K562 (cell line): ENCODE results near the gene CDH1. TPM values are rescaled to one million over a fixed set of nuclear protein-coding genes. Genes with fewer than 3 reads are reported as not detected.

Experiments
- CHD7 ChIP-seq: fragments of 200-600 bp; sonication (generic); IDR thresholded peaks from one replicate; pipeline ENCODE4 v1.6.1; 2012; ENCODE audit warnings: mild to moderate bottlenecking, low read depth, low read length, inconsistent platforms
- CTCFL ChIP-seq: IDR thresholded peaks from 2 replicates; pipeline ENCODE4 v1.6.1; 2011; ENCODE audit warnings: borderline replicate concordance, low read depth, mild to moderate bottlenecking, moderate library complexity, low read length; ENCODE audit not compliant: insufficient read depth, poor library complexity, severe bottlenecking
- DMBX1 ChIP-seq: fragments of 250-450 bp; sonication (Bioruptor Pico); IDR thresholded peaks from 2 replicates; pipeline ENCODE4 v1.8.0; 2022; ENCODE audit warnings: inconsistent platforms, mild to moderate bottlenecking, moderate library complexity, borderline replicate concordance
- HDAC8 ChIP-seq: fragments of 450-650 bp; IDR thresholded peaks from 2 replicates; pipeline ENCODE4 v1.6.1; 2016; ENCODE audit warnings: mild to moderate bottlenecking, missing genetic modification characterization, moderate library complexity, missing compliant biosample characterization
- PBX2 ChIP-seq, 2 experiments: IDR thresholded peaks in 1 of 2; conservative IDR thresholded peaks in 1 of 2; 2 replicates each; pipeline ENCODE4 v1.6.1; 2016; ENCODE audit warnings: low read depth in 2 of 2, mild to moderate bottlenecking in 1 of 2, missing compliant biosample characterization in 1 of 2, missing genetic modification characterization in 1 of 2, moderate library complexity in 1 of 2
- SOX6 ChIP-seq: fragments of 450-650 bp; IDR thresholded peaks from 2 replicates; pipeline ENCODE4 v1.6.1; 2014; ENCODE audit warnings: mild to moderate bottlenecking
- ZBTB33 ChIP-seq: sonication (generic); formaldehyde crosslinking; IDR thresholded peaks from 2 replicates; pipeline ENCODE4 v1.8.1; 2023; ENCODE audit warnings: mild to moderate bottlenecking, missing genetic modification reagents
- polyA plus RNA-seq, 8 experiments: library from polyadenylated mRNA; depleted of rRNA in 4 of 8; stranded (reverse) in 5 of 8; unstranded in 3 of 8; fragments of >200 nt; fragmentation: Nextera tagmentation in 2 of 8; fragmentation: Illumina TruSeq in 1 of 8; extraction: Ambion mirVana in 2 of 8; extraction: Trizol in 1 of 8; gene quantifications; 2 replicates each; pipeline versions ENCODE4 v1.2.1 to v1.2.3, GENCODE V29; 2011 to 2014; ENCODE audit warnings: inconsistent platforms in 1 of 8, missing spikeins in 1 of 8
- total RNA-seq, 7 experiments: library from RNA; depleted of rRNA in 6 of 7; stranded (reverse); fragments of >200 nt in 6 of 7; fragmentation: Illumina TruSeq in 2 of 7; extraction: Trizol in 2 of 7; gene quantifications; 2 replicates each; pipeline versions ENCODE4 v1.2.1 to v1.2.3, GENCODE V29; 2011 to 2021; ENCODE audit warnings: low replicate concordance in 1 of 7

Gene CDH1
- total and polyA plus RNA-seq, 9 of the 15 experiments (the other 6 are each of a cell fraction or from before 2014, with no cell fraction given): 0.01 to 0.69 TPM; not detected in 7

- no peak for TF ChIP-seq CHD7
- no peak for TF ChIP-seq CTCFL
- peak; percentile 38; the same call in 1 of the 2 replicates for TF ChIP-seq SOX6
- TF ChIP-seq ZBTB33: no peak
- TF ChIP-seq PBX2 (CRISPR knock-in tag; IDR thresholded peaks at IDR 0.05; ENCODE audit: low read depth): no peak
- peak; percentile 88 for TF ChIP-seq PBX2 (tag; conservative IDR thresholded peaks at IDR 0.05; ENCODE audit: low read depth)
- TF ChIP-seq DMBX1: no peak
- TF ChIP-seq HDAC8 (tag): no peak
Observed at GRCh38 chr16:68772030-68772681, 35.1 kb downstream of the CDH1 start (continued).
